Measurements from ENCODE around the gene EME1. TPM values are rescaled to one million over a fixed set of nuclear protein-coding genes. Genes with fewer than 3 reads are reported as not detected.

Gene EME1
- polyA plus RNA-seq (2013, experiment 1 of 2; ENCODE audit: insufficient read length) = 14.0 TPM
- polyA plus RNA-seq (2013, experiment 2 of 2; ENCODE audit: insufficient read length) = 2.9 TPM

GRCh38 chr17:50372758-50373556 lies at the start of gene EME1, which contains the start of gene MRPL27:
Gene EME1 (plus strand): TSS chr17:50373229. CDS start chr17:50375209, 1,980 bp downstream.
Gene MRPL27 (minus strand): TSS chr17:50373184. CDS start chr17:50373170, 14 bp downstream.
- DNase-seq = peak; percentile 90

GRCh38 chr17:50325906-50326305 lies 47.1 kb upstream of the EME1 start:
- no peak for DNase-seq

GRCh38 chr17:50326831-50327364 lies 46.1 kb upstream of the EME1 start:
- no peak for DNase-seq

GRCh38 chr17:50328363-50329325 lies 44.4 kb upstream of the EME1 start:
- no peak for DNase-seq

GRCh38 chr17:50329716-50330115 lies 43.3 kb upstream of the EME1 start:
- DNase-seq = no peak

GRCh38 chr17:50330151-50330775 lies 42.8 kb upstream of the EME1 start:
- no peak for DNase-seq

- DNase-seq = peak; percentile 57
Observed at GRCh38 chr17:50331085-50331791, 41.8 kb upstream of the EME1 start.

- DNase-seq = no peak
Observed at GRCh38 chr17:50332196-50332595, 40.8 kb upstream of the EME1 start.

- DNase-seq = peak; percentile 23
Observed at GRCh38 chr17:50333291-50334057, 39.6 kb upstream of the EME1 start.

- no peak for DNase-seq
Observed at GRCh38 chr17:50337956-50338355, 35.1 kb upstream of the EME1 start.

GRCh38 chr17:50338645-50339044 lies 34.4 kb upstream of the EME1 start:
- DNase-seq = no peak

- no peak for DNase-seq
Observed at GRCh38 chr17:50339381-50339780, 33.6 kb upstream of the EME1 start.

- DNase-seq = no peak
Observed at GRCh38 chr17:50344731-50345365, 28.2 kb upstream of the EME1 start.

GRCh38 chr17:50345432-50346312 lies 27.4 kb upstream of the EME1 start, which contains the start of gene XYLT2:
Gene XYLT2 (plus strand): TSS chr17:50346126. CDS start chr17:50346141, 15 bp downstream.
- DNase-seq = peak; percentile 89

- DNase-seq = peak; percentile 42
Observed at GRCh38 chr17:50346313-50347116, 26.5 kb upstream of the EME1 start.

- no peak for DNase-seq
Observed at GRCh38 chr17:50347117-50347893, 25.7 kb upstream of the EME1 start.

- DNase-seq = no peak
Observed at GRCh38 chr17:50347894-50348291, 25.1 kb upstream of the EME1 start.
